Thyroid gland (tissue), 4 donors: ENCODE data around the gene CRYBG3. TPM values are rescaled to one million over a fixed set of nuclear protein-coding genes. Genes with fewer than 3 reads are reported as not detected.

Experiments used
- DNase-seq, 2 donors: peaks; one replicate each; pipeline ENCODE4 v3.0.0-alpha.2; 2019
- H3K27ac ChIP-seq, 3 donors: fragments of 200-600 bp; sonication (generic); 1 replicate in 2 of 3; 2 replicates in 1 of 3; pipeline ENCODE4 v1.5.1; 2016 to 2019; ENCODE audit warnings: mild to moderate bottlenecking in 1 of 3, moderate library complexity in 1 of 3
- H3K27me3 ChIP-seq: fragments of 200-600 bp; sonication (generic); one replicate; pipeline ENCODE4 v1.5.1; 2019
- H3K36me3 ChIP-seq, 2 donors: fragments of 200-600 bp; sonication (generic); one replicate each; pipeline ENCODE4 v1.5.1; 2016 to 2019
- H3K4me1 ChIP-seq, 2 donors: fragments of 200-600 bp; sonication (generic); one replicate each; pipeline ENCODE4 v1.5.1; 2017 to 2019
- H3K4me3 ChIP-seq, 3 donors: fragments of 200-600 bp; sonication (generic); replicated peaks in 1 of 3; 1 replicate in 2 of 3; 2 replicates in 1 of 3; pipeline ENCODE4 v1.5.1; 2016; ENCODE audit warnings: mild to moderate bottlenecking in 1 of 3
- H3K9me3 ChIP-seq: fragments of 200-600 bp; sonication (generic); one replicate; pipeline ENCODE4 v1.5.1; 2017
- CTCF ChIP-seq, 6 experiments: fragments of 200-600 bp in 3 of 6; fragments of 450-650 bp in 3 of 6; sonication (generic) in 3 of 6; IDR thresholded peaks; one replicate each; pipeline ENCODE4 v1.5.1; 2016 to 2019; ENCODE audit warnings: antibody characterized with exemption in 6 of 6, mild to moderate bottlenecking in 2 of 6, inconsistent platforms in 1 of 6, moderate library complexity in 1 of 6
- POLR2A ChIP-seq, 2 donors: fragments of 450-650 bp; IDR thresholded peaks; one replicate each; pipeline ENCODE4 v1.6.1; 2017; ENCODE audit warnings: antibody characterized with exemption in 2 of 2, mild to moderate bottlenecking in 2 of 2, moderate library complexity in 1 of 2
- WGBS, 2 donors: methylation state at CpG; one replicate each; pipeline ENCODE4 v1.1.5; 2017; 5-methylcytosine and 5-hydroxymethylcytosine counted together
- intact Hi-C: fragments of 100-400 bp; cut with DNase I; formaldehyde crosslinking; loops from one replicate; pipeline ENCODE4 v1.15.1; 2023
- total RNA-seq, 4 donors: library from RNA; depleted of rRNA; stranded (reverse); fragments of >200 nt; gene quantifications; one replicate each; pipeline ENCODE4 v1.2.3, GENCODE V29; 2016

CRYBG3 gene
- total RNA-seq, 4 donors from 2014 or later: 65.3 to 108 (median 79.4) TPM

- peaks cover 26 to 47% of the 10 kb centered on the region in 2 donors for H3K36me3 ChIP-seq
- H3K27me3 ChIP-seq: no peaks in the 10 kb centered on the region
- intact Hi-C loops: no loop called here
- WGBS, 2 donors: 77 to 85% methylated on average over 3 of the region's 3 CpGs
- no peak for DNase-seq
- H3K9me3 ChIP-seq: no peaks in the 10 kb centered on the region
- peak overlapping the region; percentile 1 to 63 (median 55) for H3K27ac ChIP-seq
- H3K4me3 ChIP-seq: no peak overlapping the region
- TF ChIP-seq POLR2A (IDR thresholded peaks at IDR 0.05): no peak
- TF ChIP-seq CTCF (IDR thresholded peaks at IDR 0.05): no peak
- H3K4me1 ChIP-seq: peaks cover 13 to 34% of the 10 kb centered on the region in 2 donors
These were observed 128.5 kb downstream of the CRYBG3 start for GRCh38 chr3:97950360-97950759.

GRCh38 chr3:97952280-97952679 is 130.5 kb downstream of the CRYBG3 start:
- Histone ChIP-seq H3K9me3 (no peaks in the 10 kb centered on the region), H3K27ac (peak overlapping the region; percentile 7 to 66 (median 63)), H3K27me3 (no peaks in the 10 kb centered on the region), H3K4me1 (peaks cover 13 to 37% of the 10 kb centered on the region in 2 donors), H3K4me3 (no peak overlapping the region), H3K36me3 (peaks cover 20 to 37% of the 10 kb centered on the region in 2 donors)
- WGBS, 2 donors: 88 to 92% methylated on average over 3 of the region's 3 CpGs
- no peak for DNase-seq
- TF ChIP-seq CTCF (IDR thresholded peaks at IDR 0.05): no peak
- intact Hi-C loops: no loop called here

DNA sequence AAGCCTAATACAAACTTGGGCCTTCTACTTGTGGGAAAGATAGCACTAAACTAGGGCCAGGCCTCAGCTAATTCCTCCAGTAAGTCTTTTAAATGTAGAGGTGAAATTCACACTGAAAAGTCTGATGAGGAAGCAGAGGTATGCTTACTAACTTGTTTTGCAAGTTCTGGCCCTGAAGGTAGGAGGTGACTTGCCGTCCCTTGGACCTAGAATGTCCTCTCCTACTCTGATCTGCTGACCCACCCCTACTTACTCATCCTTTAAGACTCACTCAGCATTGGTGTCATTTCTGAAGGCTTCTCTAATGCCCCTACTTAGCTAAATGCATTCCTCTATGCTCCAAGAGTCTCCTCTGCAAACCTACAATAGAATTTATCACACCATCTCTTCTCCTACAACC is 131.1 kb downstream of the CRYBG3 start:
- H3K4me3 ChIP-seq: no peak overlapping the region
- peak overlapping the region; percentile 23 to 66 (median 63) for H3K27ac ChIP-seq
- no peak for DNase-seq
- H3K4me1 ChIP-seq: peaks cover 19 to 42% of the 10 kb centered on the region in 2 donors
- intact Hi-C loops: no loop called here
- H3K9me3 ChIP-seq: no peaks in the 10 kb centered on the region
- TF ChIP-seq CTCF (IDR thresholded peaks at IDR 0.05) (no peak), POLR2A (IDR thresholded peaks at IDR 0.05) (no peak)
- H3K36me3 ChIP-seq: peaks cover 16 to 31% of the 10 kb centered on the region in 2 donors
- WGBS, 2 donors: 71 to 75% methylated on average over 1 of the region's 1 CpG
- H3K27me3 ChIP-seq: no peaks in the 10 kb centered on the region

- peak overlapping the region in 1 of 3 donors; percentile 12 for H3K27ac ChIP-seq
- peaks cover 29 to 53% of the 10 kb centered on the region in 2 donors for H3K4me1 ChIP-seq
- 81 to 89% methylated on average over 7 to 9 of the region's 9 CpGs for WGBS, 2 donors
- intact Hi-C loops: no loop called here
- no peaks in the 10 kb centered on the region for H3K9me3 ChIP-seq
- H3K36me3 ChIP-seq: peaks cover 16 to 20% of the 10 kb centered on the region in 2 donors
- TF ChIP-seq POLR2A (IDR thresholded peaks at IDR 0.05) (no peak), CTCF (IDR thresholded peaks at IDR 0.05) (no peak)
- H3K4me3 ChIP-seq: no peak overlapping the region
- no peak for DNase-seq
- no peaks in the 10 kb centered on the region for H3K27me3 ChIP-seq
These were observed 132.5 kb downstream of the CRYBG3 start for GRCh38 chr3:97954228-97954827.

DNA sequence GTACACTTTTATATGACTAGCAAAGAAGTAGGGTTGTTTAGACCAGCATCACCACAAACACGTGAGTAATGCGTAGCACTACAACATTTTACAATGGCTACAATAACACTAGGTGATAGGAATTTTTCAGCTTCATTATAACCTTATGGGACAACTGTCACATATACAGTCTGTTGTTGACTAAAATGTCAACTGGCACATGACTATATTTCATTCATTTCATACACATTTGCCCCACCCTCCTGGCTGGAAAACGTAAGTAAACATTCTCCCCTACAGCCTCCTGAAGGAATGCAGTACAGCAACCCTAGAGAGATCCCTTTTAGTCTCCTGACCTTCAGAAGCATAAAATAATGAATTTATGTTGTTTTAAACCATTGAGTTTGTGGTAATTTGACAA is 134.2 kb downstream of the CRYBG3 start:
- Histone ChIP-seq H3K27ac (peak overlapping the region in 2 of 3 donors; percentile 31 to 69), H3K9me3 (no peaks in the 10 kb centered on the region), H3K27me3 (no peaks in the 10 kb centered on the region), H3K36me3 (peaks cover 16 to 17% of the 10 kb centered on the region in 2 donors), H3K4me1 (peaks cover 35 to 52% of the 10 kb centered on the region in 2 donors), H3K4me3 (no peak overlapping the region)
- no peak for DNase-seq
- intact Hi-C loops: no loop called here
- WGBS, 2 donors: 92 to 95% methylated on average over 3 of the region's 3 CpGs
- TF ChIP-seq CTCF (IDR thresholded peaks at IDR 0.05): no peak
- no peak for TF ChIP-seq POLR2A (IDR thresholded peaks at IDR 0.05)
